Measurements from ENCODE around the gene CAMSAP1.
"Not testable (repeated sequence)": the region's sequence is repeated elsewhere in the genome, so short reads cannot be mapped to it uniquely, and the experiment has no call there.

The CAMSAP1 gene

GRCh38 chr9:135924628-135925338 lies 17.4 kb upstream of the CAMSAP1 start:
- FAIRE-seq (no peak), DNase-seq (ENCODE audit: insufficient read length) (no peak)
- TF ChIP-seq TAF1 (IDR thresholded peaks at IDR 0.05; ENCODE audit: borderline replicate concordance, low read depth, low read length) = no peak
- no peak for TF ChIP-seq POLR2AphosphoS5 (IDR thresholded peaks at IDR 0.05; ENCODE audit: low read depth, low read length)
- TF ChIP-seq POLR2A (IDR thresholded peaks at IDR 0.05; ENCODE audit: low read depth, low read length) = no peak

GRCh38 chr9:135923508-135923907 lies 16.2 kb upstream of the CAMSAP1 start:
- DNase-seq (ENCODE audit: insufficient read length) = no peak
- no peak for FAIRE-seq
- no peak for TF ChIP-seq POLR2AphosphoS5 (IDR thresholded peaks at IDR 0.05; ENCODE audit: low read depth, low read length)
- TF ChIP-seq TAF1 (IDR thresholded peaks at IDR 0.05; ENCODE audit: borderline replicate concordance, low read depth, low read length) = no peak
- no peak for TF ChIP-seq POLR2A (IDR thresholded peaks at IDR 0.05; ENCODE audit: low read depth, low read length)

GRCh38 chr9:135921749-135922310 lies 14.5 kb upstream of the CAMSAP1 start:
- no peak for TF ChIP-seq TAF1 (IDR thresholded peaks at IDR 0.05; ENCODE audit: borderline replicate concordance, low read depth, low read length)
- TF ChIP-seq POLR2A (IDR thresholded peaks at IDR 0.05; ENCODE audit: low read depth, low read length) = no peak
- TF ChIP-seq POLR2AphosphoS5 (IDR thresholded peaks at IDR 0.05; ENCODE audit: low read depth, low read length) = no peak
- no peak for FAIRE-seq
- no peak for DNase-seq (ENCODE audit: insufficient read length)

GRCh38 chr9:135920973-135921585 lies 13.7 kb upstream of the CAMSAP1 start:
- FAIRE-seq (no peak), DNase-seq (ENCODE audit: insufficient read length) (no peak)
- no peak for TF ChIP-seq POLR2AphosphoS5 (IDR thresholded peaks at IDR 0.05; ENCODE audit: low read depth, low read length)
- TF ChIP-seq TAF1 (IDR thresholded peaks at IDR 0.05; ENCODE audit: borderline replicate concordance, low read depth, low read length) = no peak
- TF ChIP-seq POLR2A (IDR thresholded peaks at IDR 0.05; ENCODE audit: low read depth, low read length) = no peak

- TF ChIP-seq TAF1 (IDR thresholded peaks at IDR 0.05; ENCODE audit: borderline replicate concordance, low read depth, low read length) (no peak), POLR2AphosphoS5 (IDR thresholded peaks at IDR 0.05; ENCODE audit: low read depth, low read length) (no peak), POLR2A (IDR thresholded peaks at IDR 0.05; ENCODE audit: low read depth, low read length) (no peak)
- DNase-seq (ENCODE audit: insufficient read length) = no peak
- FAIRE-seq = no peak
Measured at GRCh38 chr9:135920256-135920930, 13.0 kb upstream of the CAMSAP1 start.

GRCh38 chr9:135919318-135919890 lies 12.1 kb upstream of the CAMSAP1 start:
- FAIRE-seq (no peak), DNase-seq (ENCODE audit: insufficient read length) (no peak)
- TF ChIP-seq POLR2AphosphoS5 (IDR thresholded peaks at IDR 0.05; ENCODE audit: low read depth, low read length) = no peak
- no peak for TF ChIP-seq POLR2A (IDR thresholded peaks at IDR 0.05; ENCODE audit: low read depth, low read length)
- TF ChIP-seq TAF1 (IDR thresholded peaks at IDR 0.05; ENCODE audit: borderline replicate concordance, low read depth, low read length) = no peak

GRCh38 chr9:135916227-135916626 lies 8.9 kb upstream of the CAMSAP1 start:
- not testable (repeated sequence) for FAIRE-seq; DNase-seq (ENCODE audit: insufficient read length)

GRCh38 chr9:135914921-135915320 lies 7.6 kb upstream of the CAMSAP1 start:
- FAIRE-seq = no peak
- TF ChIP-seq TAF1 (IDR thresholded peaks at IDR 0.05; ENCODE audit: borderline replicate concordance, low read depth, low read length) (no peak), POLR2AphosphoS5 (IDR thresholded peaks at IDR 0.05; ENCODE audit: low read depth, low read length) (no peak), POLR2A (IDR thresholded peaks at IDR 0.05; ENCODE audit: low read depth, low read length) (no peak)
- DNase-seq (ENCODE audit: insufficient read length) = no peak

GRCh38 chr9:135911233-135911632 lies 3.9 kb upstream of the CAMSAP1 start:
- FAIRE-seq; DNase-seq (ENCODE audit: insufficient read length): not testable (repeated sequence)

- FAIRE-seq = no peak
- TF ChIP-seq POLR2A (IDR thresholded peaks at IDR 0.05; ENCODE audit: low read depth, low read length) = no peak
- no peak for TF ChIP-seq POLR2AphosphoS5 (IDR thresholded peaks at IDR 0.05; ENCODE audit: low read depth, low read length)
- TF ChIP-seq TAF1 (IDR thresholded peaks at IDR 0.05; ENCODE audit: borderline replicate concordance, low read depth, low read length) = no peak
- DNase-seq (ENCODE audit: insufficient read length) = no peak
Measured at GRCh38 chr9:135910757-135911156, 3.4 kb upstream of the CAMSAP1 start.

- no peak for FAIRE-seq
- no peak for TF ChIP-seq POLR2AphosphoS5 (IDR thresholded peaks at IDR 0.05; ENCODE audit: low read depth, low read length)
- TF ChIP-seq POLR2A (IDR thresholded peaks at IDR 0.05; ENCODE audit: low read depth, low read length) = no peak
- TF ChIP-seq TAF1 (IDR thresholded peaks at IDR 0.05; ENCODE audit: borderline replicate concordance, low read depth, low read length) = no peak
- DNase-seq (ENCODE audit: insufficient read length) = no peak
Measured at GRCh38 chr9:135910216-135910615, 2.9 kb upstream of the CAMSAP1 start.
